GM12878 (cell line): ENCODE data around the gene FAM170B. TPM values are rescaled to one million over a fixed set of nuclear protein-coding genes. Genes with fewer than 3 reads are reported as not detected.

Source experiments
- CHD4 ChIP-seq: fragments of 200-600 bp; sonication (generic); IDR thresholded peaks from 2 replicates; pipeline ENCODE4 v1.6.1; 2016; ENCODE audit warnings: mild to moderate bottlenecking
- POLR2A ChIP-seq: IDR thresholded peaks from 2 replicates; pipeline ENCODE4 v1.6.1; 2011; ENCODE audit warnings: low read depth, mild to moderate bottlenecking, low read length
- WRNIP1 ChIP-seq: IDR thresholded peaks from 2 replicates; pipeline ENCODE4 v1.6.1; 2011; ENCODE audit warnings: low read depth, low read length, improper control_type of control experiment, borderline replicate concordance
- ZBTB4 ChIP-seq: fragments of 450-650 bp; formaldehyde crosslinking; IDR thresholded peaks from 2 replicates; pipeline ENCODE4 v1.4.0; 2022; ENCODE audit warnings: mild to moderate bottlenecking, moderate library complexity
- polyA plus RNA-seq, 11 experiments: library from polyadenylated mRNA; depleted of rRNA in 4 of 11; unstranded in 6 of 11; stranded (reverse) in 5 of 11; fragments of >200 nt; fragmentation: Nextera tagmentation in 4 of 11; fragmentation: Illumina TruSeq in 1 of 11; extraction: Ambion mirVana in 4 of 11; extraction: Trizol in 1 of 11; gene quantifications; 1 replicate in 1 of 11; 2 replicates in 10 of 11; pipeline versions ENCODE4 v1.2.1 to v1.2.3, GENCODE V29; 2011 to 2016; ENCODE audit warnings: inconsistent platforms in 2 of 11, missing spikeins in 2 of 11, low read depth in 1 of 11
- total RNA-seq, 4 experiments: library from RNA; depleted of rRNA in 3 of 4; stranded (reverse); fragments of >200 nt in 3 of 4; fragmentation: Illumina TruSeq in 1 of 4; extraction: Trizol in 1 of 4; gene quantifications; 2 replicates each; pipeline versions ENCODE4 v1.2.1 to v1.2.3, GENCODE V29; 2013 to 2021
- TF ChIP-seq, protein P1 (sequence below): fragments of 450-650 bp; IDR thresholded peaks from 2 replicates; pipeline ENCODE4 v1.6.1; 2017; ENCODE audit warnings: mild to moderate bottlenecking, moderate library complexity
- TF ChIP-seq, protein P2 (sequence below): IDR thresholded peaks from 2 replicates; pipeline ENCODE4 v1.6.1; 2012; ENCODE audit warnings: low read depth, low read length, improper control_type of control experiment
- TF ChIP-seq, protein P3 (sequence below): IDR thresholded peaks from 2 replicates; pipeline ENCODE4 v1.6.1; 2012; ENCODE audit warnings: mild to moderate bottlenecking, low read depth, low read length

FAM170B gene
- total and polyA plus RNA-seq, 10 of the 15 experiments (the other 5 are each of a cell fraction or from before 2014, with no cell fraction given): not detected

DNA sequence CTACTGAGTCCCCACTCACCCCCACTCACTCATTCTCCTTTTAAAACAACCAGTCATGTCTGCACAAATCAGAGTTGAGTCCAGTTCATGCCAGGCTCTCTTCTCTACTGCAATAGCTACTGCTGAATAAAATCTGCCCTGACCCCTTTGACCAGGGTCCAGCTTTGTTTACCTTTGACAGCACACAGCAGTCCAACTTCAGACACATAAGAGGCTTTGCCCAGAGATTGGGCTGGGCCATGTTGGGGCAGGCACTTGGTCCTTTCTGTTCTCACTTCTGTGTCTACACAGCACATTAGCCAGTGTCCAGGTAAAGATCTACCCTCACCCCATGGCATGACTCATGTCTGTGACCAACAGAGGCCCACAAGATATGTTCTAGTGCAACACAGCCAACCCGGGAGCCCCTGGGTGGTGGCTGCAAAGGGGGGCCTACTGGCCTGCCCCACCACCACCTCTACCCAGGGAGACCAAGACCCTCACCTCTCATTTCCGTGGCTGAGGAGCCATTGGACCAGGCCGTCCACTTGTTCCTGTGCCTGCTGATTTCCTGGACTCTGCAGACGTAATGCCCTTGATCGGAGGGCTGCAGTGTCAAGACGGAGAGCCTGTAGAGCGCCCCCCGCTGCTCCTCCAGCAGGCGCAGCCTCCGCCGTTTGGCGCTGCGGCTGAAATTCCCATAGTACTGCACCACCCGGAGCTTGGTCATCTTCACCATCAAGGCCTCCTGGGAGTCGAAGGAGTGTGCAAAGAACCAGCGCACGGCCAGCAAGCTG is 26.5 kb downstream of the FAM170B start (continued):
- TF ChIP-seq, protein P1, sequence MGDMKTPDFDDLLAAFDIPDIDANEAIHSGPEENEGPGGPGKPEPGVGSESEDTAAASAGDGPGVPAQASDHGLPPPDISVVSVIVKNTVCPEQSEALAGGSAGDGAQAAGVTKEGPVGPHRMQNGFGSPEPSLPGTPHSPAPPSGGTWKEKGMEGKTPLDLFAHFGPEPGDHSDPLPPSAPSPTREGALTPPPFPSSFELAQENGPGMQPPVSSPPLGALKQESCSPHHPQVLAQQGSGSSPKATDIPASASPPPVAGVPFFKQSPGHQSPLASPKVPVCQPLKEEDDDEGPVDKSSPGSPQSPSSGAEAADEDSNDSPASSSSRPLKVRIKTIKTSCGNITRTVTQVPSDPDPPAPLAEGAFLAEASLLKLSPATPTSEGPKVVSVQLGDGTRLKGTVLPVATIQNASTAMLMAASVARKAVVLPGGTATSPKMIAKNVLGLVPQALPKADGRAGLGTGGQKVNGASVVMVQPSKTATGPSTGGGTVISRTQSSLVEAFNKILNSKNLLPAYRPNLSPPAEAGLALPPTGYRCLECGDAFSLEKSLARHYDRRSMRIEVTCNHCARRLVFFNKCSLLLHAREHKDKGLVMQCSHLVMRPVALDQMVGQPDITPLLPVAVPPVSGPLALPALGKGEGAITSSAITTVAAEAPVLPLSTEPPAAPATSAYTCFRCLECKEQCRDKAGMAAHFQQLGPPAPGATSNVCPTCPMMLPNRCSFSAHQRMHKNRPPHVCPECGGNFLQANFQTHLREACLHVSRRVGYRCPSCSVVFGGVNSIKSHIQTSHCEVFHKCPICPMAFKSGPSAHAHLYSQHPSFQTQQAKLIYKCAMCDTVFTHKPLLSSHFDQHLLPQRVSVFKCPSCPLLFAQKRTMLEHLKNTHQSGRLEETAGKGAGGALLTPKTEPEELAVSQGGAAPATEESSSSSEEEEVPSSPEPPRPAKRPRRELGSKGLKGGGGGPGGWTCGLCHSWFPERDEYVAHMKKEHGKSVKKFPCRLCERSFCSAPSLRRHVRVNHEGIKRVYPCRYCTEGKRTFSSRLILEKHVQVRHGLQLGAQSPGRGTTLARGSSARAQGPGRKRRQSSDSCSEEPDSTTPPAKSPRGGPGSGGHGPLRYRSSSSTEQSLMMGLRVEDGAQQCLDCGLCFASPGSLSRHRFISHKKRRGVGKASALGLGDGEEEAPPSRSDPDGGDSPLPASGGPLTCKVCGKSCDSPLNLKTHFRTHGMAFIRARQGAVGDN: no peak
- TF ChIP-seq, protein P2, sequence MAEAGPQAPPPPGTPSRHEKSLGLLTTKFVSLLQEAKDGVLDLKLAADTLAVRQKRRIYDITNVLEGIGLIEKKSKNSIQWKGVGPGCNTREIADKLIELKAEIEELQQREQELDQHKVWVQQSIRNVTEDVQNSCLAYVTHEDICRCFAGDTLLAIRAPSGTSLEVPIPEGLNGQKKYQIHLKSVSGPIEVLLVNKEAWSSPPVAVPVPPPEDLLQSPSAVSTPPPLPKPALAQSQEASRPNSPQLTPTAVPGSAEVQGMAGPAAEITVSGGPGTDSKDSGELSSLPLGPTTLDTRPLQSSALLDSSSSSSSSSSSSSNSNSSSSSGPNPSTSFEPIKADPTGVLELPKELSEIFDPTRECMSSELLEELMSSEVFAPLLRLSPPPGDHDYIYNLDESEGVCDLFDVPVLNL: no peak
- no peak for TF ChIP-seq CHD4
- TF ChIP-seq POLR2A: no peak
- TF ChIP-seq ZBTB4 (CRISPR knock-in tag): no peak
- no peak for TF ChIP-seq WRNIP1
- TF ChIP-seq, protein P3, sequence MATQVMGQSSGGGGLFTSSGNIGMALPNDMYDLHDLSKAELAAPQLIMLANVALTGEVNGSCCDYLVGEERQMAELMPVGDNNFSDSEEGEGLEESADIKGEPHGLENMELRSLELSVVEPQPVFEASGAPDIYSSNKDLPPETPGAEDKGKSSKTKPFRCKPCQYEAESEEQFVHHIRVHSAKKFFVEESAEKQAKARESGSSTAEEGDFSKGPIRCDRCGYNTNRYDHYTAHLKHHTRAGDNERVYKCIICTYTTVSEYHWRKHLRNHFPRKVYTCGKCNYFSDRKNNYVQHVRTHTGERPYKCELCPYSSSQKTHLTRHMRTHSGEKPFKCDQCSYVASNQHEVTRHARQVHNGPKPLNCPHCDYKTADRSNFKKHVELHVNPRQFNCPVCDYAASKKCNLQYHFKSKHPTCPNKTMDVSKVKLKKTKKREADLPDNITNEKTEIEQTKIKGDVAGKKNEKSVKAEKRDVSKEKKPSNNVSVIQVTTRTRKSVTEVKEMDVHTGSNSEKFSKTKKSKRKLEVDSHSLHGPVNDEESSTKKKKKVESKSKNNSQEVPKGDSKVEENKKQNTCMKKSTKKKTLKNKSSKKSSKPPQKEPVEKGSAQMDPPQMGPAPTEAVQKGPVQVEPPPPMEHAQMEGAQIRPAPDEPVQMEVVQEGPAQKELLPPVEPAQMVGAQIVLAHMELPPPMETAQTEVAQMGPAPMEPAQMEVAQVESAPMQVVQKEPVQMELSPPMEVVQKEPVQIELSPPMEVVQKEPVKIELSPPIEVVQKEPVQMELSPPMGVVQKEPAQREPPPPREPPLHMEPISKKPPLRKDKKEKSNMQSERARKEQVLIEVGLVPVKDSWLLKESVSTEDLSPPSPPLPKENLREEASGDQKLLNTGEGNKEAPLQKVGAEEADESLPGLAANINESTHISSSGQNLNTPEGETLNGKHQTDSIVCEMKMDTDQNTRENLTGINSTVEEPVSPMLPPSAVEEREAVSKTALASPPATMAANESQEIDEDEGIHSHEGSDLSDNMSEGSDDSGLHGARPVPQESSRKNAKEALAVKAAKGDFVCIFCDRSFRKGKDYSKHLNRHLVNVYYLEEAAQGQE: no peak
